Retinal pigment epithelial cell (primary cell): ENCODE data around the gene GEMIN4.
A peak's percentile ranks its signal among the peaks of the same experiment; 100 is the strongest.

Experiments
- DNase-seq: peaks from one replicate; pipeline ENCODE4 v3.0.0-alpha.2; 2010; ENCODE audit warnings: low read depth
- H3K4me3 ChIP-seq: 2 replicates; pipeline ENCODE4 v1.5.1; 2011; ENCODE audit warnings: mild to moderate bottlenecking, low read length, control low read depth, moderate library complexity
- TF ChIP-seq, protein P1 (sequence below): conservative IDR thresholded peaks from 2 replicates; pipeline ENCODE4 v1.5.1; 2011; ENCODE audit warnings: low read depth, low read length, control low read depth, inconsistent platforms

GEMIN4 gene

DNA sequence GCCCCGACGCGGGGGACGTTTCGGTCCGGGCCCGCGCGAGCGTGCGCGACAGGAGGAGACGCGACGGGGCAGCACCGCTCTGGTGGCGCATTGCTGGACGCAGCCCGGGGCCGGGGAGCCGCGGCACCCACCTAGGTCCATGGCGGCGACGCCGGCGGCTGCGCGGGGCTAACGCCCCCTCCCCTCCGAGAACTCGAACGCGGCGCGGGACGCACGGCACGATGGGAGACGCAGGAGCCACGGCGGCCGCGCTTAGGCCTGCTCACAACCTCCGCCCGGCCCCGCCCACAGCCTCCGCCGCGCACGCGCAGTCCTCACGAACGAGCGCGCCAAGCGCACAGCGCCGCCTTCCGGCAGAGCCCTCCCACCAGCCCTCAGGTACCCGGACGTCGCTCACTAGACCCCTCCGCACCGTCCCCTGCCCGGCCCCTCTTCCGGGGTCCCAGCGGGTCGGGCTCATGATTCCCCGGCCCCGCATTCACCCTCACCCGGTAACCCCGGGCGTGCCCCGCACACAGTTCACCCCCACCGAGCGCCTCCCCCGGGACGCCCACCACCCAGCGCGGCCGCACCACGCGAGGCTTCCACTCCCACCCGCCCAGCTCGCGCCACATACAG is at the start of gene GEMIN4:
GEMIN4 (minus strand) TSS at position 263 of the 618 bp plus-strand sequence; CDS start at position 141, 122 bp downstream.
- DNase-seq = peak; percentile 31
- TF ChIP-seq, protein P1, sequence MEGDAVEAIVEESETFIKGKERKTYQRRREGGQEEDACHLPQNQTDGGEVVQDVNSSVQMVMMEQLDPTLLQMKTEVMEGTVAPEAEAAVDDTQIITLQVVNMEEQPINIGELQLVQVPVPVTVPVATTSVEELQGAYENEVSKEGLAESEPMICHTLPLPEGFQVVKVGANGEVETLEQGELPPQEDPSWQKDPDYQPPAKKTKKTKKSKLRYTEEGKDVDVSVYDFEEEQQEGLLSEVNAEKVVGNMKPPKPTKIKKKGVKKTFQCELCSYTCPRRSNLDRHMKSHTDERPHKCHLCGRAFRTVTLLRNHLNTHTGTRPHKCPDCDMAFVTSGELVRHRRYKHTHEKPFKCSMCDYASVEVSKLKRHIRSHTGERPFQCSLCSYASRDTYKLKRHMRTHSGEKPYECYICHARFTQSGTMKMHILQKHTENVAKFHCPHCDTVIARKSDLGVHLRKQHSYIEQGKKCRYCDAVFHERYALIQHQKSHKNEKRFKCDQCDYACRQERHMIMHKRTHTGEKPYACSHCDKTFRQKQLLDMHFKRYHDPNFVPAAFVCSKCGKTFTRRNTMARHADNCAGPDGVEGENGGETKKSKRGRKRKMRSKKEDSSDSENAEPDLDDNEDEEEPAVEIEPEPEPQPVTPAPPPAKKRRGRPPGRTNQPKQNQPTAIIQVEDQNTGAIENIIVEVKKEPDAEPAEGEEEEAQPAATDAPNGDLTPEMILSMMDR = peak; percentile 88
- H3K4me3 ChIP-seq = peak within 1 kb of the TSS; percentile 71

DNA sequence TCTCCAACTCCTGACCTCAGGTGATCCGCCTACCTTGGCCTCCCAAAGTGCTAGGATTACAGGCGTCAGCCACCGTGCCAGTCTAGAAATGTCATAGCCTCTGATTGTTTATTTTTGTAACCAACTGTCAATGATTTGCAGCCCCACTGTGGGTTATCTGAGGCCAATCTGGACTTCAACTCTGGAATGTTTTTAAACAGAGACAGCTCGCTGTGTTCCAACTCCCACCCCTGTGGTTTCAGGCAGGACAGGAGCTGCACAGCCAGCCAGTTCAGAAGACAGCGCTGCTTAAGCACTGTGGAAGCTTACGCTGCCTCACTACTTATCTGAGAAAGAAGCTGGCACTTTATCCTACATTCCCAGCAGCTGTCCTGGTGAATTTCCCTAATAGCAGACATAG is 49.6 kb upstream of the GEMIN4 start:
- TF ChIP-seq, protein P1 = no peak
- DNase-seq = no peak
- H3K4me3 ChIP-seq = no peak overlapping the region

DNA sequence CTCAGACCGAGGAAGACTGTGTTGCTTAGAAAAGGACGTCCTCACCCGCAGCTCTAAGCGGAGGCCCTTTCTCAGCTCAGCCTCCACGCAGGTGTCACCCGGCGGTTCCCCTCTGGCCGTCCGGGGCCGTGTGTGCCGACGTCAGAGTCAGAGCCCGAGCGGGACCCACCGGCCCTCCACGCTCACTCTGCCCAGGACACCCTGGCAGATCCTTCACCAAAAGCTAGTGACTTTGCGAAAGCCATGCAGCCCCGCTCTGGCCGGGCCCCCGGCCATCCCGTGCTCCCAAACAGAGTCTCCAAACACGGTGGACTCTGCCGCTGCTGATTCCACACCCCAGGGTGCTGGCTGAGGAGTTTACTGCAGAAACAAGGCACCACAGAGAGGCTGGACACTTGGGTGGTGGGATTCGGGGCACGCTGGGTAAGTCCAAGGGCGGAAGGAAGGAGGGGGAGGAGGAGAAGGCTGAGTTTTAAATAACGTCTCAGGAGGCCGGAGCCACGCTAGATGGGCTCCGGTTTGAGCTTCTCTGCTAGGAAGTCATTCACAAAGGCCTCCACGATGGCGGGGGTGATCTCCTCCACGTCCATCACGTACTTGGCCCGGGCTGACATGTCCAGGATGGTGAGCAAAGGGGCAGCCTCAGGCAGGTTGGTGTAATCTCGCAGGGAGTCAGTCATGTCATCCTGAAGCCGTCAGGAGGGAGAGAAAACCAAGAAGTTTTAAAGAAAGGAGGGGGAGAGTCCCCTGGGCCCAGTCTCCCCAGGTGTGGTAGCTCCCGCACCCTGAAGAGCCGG is 48.6 kb upstream of the GEMIN4 start:
- no peak overlapping the region for H3K4me3 ChIP-seq
- no peak for DNase-seq
- TF ChIP-seq, protein P1 = no peak

DNA sequence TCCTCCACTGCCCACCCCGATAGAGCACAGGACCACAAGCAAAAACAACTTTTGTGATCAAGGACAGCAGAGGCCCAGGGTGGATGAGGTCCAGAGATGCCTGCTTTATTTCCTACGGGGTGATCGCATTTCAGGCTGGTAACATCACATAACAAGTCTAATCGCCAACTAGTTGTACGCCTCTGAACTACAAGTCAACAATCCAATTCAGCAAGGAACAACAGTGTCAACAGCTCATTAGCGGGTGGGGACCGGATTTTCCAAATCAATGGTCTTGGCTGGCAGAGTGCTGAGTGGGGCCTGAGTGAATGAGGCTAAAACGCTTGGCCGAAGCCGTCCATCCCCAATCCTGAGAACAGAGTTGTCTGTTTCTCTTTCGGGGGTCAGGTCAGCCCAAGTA is 47.2 kb upstream of the GEMIN4 start:
- no peak overlapping the region for H3K4me3 ChIP-seq
- TF ChIP-seq, protein P1 = no peak
- no peak for DNase-seq

DNA sequence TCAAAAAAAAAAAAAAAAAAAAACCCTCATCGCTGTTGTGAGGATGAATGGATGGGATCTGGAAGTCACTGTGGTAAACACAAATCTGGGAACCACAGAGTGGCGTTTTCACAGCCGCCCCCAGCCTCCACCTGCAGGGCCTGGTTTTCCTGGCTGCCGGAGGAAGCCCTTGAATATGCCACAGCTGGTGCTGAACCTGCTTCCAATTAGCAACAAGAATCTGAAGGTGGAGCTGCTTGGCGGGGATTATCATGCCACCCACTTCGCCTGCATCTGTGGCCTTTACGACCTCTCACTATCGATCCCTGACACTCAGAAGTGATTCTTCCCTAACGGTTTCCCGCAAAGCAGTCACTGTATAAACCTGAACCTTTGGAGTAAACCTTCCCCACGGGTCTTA is 46.2 kb upstream of the GEMIN4 start:
- TF ChIP-seq, protein P1 = no peak
- no peak for DNase-seq
- H3K4me3 ChIP-seq = no peak overlapping the region

DNA sequence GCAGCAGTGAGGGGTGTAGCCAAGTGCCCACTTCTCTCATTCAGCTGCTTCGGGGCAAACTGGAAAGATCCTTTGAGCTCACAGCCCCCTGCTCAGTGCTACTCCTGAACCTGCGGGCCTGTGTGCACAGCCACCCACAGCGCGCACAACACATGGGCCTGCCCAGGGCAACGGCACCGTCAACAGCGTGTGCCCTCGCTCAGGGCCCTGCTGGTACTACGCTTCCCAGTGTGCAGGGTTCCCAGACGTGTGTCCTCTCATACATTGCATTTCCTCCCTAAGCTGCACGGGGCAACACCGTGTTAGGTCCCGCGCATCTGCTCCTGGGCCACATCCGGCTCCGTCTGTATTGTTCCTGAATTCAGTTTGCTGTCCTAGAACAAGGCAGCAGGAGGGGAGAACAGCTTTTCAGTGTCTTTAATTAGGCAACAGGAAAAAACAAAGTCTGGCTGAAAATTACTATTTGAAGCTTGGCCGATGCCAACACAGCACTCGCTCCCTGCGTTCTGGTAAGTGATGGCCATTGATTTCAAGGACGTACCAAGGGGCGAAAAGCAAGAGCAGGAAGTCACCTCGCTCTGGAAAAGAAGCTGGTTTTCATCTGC is 45.3 kb upstream of the GEMIN4 start:
- H3K4me3 ChIP-seq = no peak overlapping the region
- no peak for DNase-seq
- TF ChIP-seq, protein P1 = no peak
